ENCODE results near the gene JMJD1C.

DNA sequence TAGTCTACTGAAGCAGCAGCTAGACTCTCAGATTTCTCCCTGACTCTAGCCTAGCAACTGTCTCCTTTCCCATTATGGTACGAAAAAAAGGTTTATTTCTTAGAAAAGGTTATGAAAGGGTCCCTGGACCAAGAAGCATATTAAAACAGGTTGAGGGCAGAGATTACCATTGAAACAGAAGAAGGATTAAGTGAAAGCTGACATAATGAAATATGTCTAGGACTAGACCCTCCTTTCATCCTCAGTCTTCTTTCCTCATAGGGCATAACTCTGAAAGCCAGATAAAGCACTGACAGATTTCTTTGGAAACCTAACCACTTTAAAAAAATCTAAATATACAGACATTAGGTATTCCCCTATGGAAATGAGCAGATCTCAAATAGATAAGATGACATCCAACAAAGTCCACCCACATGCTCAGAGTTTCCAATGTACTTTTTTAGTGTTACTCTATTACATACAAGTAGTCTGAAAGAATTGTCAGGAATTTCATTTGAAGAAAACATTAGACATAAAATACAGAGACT, 58.6 kb downstream of the JMJD1C start:
- TF ChIP-seq, protein P1, sequence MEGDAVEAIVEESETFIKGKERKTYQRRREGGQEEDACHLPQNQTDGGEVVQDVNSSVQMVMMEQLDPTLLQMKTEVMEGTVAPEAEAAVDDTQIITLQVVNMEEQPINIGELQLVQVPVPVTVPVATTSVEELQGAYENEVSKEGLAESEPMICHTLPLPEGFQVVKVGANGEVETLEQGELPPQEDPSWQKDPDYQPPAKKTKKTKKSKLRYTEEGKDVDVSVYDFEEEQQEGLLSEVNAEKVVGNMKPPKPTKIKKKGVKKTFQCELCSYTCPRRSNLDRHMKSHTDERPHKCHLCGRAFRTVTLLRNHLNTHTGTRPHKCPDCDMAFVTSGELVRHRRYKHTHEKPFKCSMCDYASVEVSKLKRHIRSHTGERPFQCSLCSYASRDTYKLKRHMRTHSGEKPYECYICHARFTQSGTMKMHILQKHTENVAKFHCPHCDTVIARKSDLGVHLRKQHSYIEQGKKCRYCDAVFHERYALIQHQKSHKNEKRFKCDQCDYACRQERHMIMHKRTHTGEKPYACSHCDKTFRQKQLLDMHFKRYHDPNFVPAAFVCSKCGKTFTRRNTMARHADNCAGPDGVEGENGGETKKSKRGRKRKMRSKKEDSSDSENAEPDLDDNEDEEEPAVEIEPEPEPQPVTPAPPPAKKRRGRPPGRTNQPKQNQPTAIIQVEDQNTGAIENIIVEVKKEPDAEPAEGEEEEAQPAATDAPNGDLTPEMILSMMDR (IDR thresholded peaks at IDR 0.05), result no peak
- TF ChIP-seq POLR2A (IDR thresholded peaks at IDR 0.05), result no peak

Measured in adrenal gland (tissue), 5 donors.